ENCODE data around the gene ST6GAL1. TPM values are rescaled to one million over a fixed set of nuclear protein-coding genes. Genes with fewer than 3 reads are reported as not detected.
"Not testable (repeated sequence)": the region's sequence is repeated elsewhere in the genome, so short reads cannot be mapped to it uniquely, and the experiment has no call there.

ST6GAL1 gene
- total RNA-seq, 2 experiments from 2014 or later: 76.2 to 78.0 TPM

GRCh38 chr3:186896006-186896405 lies 34.3 kb upstream of the ST6GAL1 start:
- Mint-ChIP-seq H3K27ac (no peak overlapping the region), H3K9me3 (no peaks in the 10 kb centered on the region), H3K27me3 (ENCODE audit: low read depth) (no peaks in the 10 kb centered on the region), H3K4me3 (no peak overlapping the region), H3K4me1 (ENCODE audit: low read depth) (peaks cover 10% of the 10 kb centered on the region), H3K36me3 (ENCODE audit: low read depth) (no peaks in the 10 kb centered on the region)
- CTCF ChIA-PET: no interaction called here
- intact Hi-C loops (cut with micrococcal nuclease): no loop called here
- no peak for DNase-seq

- no peaks in the 10 kb centered on the region for H3K36me3 Mint-ChIP-seq (ENCODE audit: low read depth)
- peaks cover 15% of the 10 kb centered on the region for H3K4me1 Mint-ChIP-seq (ENCODE audit: low read depth)
- no peaks in the 10 kb centered on the region for H3K27me3 Mint-ChIP-seq (ENCODE audit: low read depth)
- intact Hi-C loops (cut with micrococcal nuclease): no loop called here
- DNase-seq: no peak
- H3K4me3 Mint-ChIP-seq: no peak overlapping the region
- no peaks in the 10 kb centered on the region for H3K9me3 Mint-ChIP-seq
- H3K27ac Mint-ChIP-seq: no peak overlapping the region
- CTCF ChIA-PET: no interaction called here
Observed at GRCh38 chr3:186896875-186897274, 33.5 kb upstream of the ST6GAL1 start.

- peaks cover 9% of the 10 kb centered on the region for H3K36me3 Mint-ChIP-seq (ENCODE audit: low read depth)
- CTCF ChIA-PET: interaction anchor here (0.6 kb wide), 1 partner anchor 839 kb away, joined by 3 read pairs; no protein-coding TSS in a partner anchor
- H3K4me3 Mint-ChIP-seq: no peak overlapping the region
- no peaks in the 10 kb centered on the region for H3K27me3 Mint-ChIP-seq (ENCODE audit: low read depth)
- H3K9me3 Mint-ChIP-seq: peaks cover 30% of the 10 kb centered on the region
- peaks cover 19% of the 10 kb centered on the region for H3K4me1 Mint-ChIP-seq (ENCODE audit: low read depth)
- H3K27ac Mint-ChIP-seq: peak overlapping the region; percentile 32
- intact Hi-C loops (cut with micrococcal nuclease): loop anchor here (1.0 kb wide), 2 partner anchors 18 to 29 kb away; partner anchors contain the start of gene ST6GAL1
- DNase-seq: peak; percentile 31
Observed at GRCh38 chr3:186901135-186901734, 29.1 kb upstream of the ST6GAL1 start.

GRCh38 chr3:186902154-186902553 lies 28.2 kb upstream of the ST6GAL1 start:
- Mint-ChIP-seq H3K4me1 (ENCODE audit: low read depth) (peaks cover 19% of the 10 kb centered on the region), H3K4me3 (no peak overlapping the region), H3K36me3 (ENCODE audit: low read depth) (peaks cover 14% of the 10 kb centered on the region), H3K27me3 (ENCODE audit: low read depth) (no peaks in the 10 kb centered on the region), H3K27ac (no peak overlapping the region), H3K9me3 (peaks cover 39% of the 10 kb centered on the region)
- intact Hi-C loops (cut with micrococcal nuclease): no loop called here
- CTCF ChIA-PET: no interaction called here
- no peak for DNase-seq

GRCh38 chr3:186902713-186903112 lies 27.6 kb upstream of the ST6GAL1 start:
- Mint-ChIP-seq H3K9me3 (peaks cover 45% of the 10 kb centered on the region), H3K27ac (no peak overlapping the region), H3K4me3 (no peak overlapping the region), H3K27me3 (ENCODE audit: low read depth) (no peaks in the 10 kb centered on the region), H3K36me3 (ENCODE audit: low read depth) (peaks cover 16% of the 10 kb centered on the region), H3K4me1 (ENCODE audit: low read depth) (peaks cover 19% of the 10 kb centered on the region)
- DNase-seq: no peak
- intact Hi-C loops (cut with micrococcal nuclease): no loop called here
- CTCF ChIA-PET: no interaction called here

- Mint-ChIP-seq H3K4me1 (ENCODE audit: low read depth) (peaks cover 25% of the 10 kb centered on the region), H3K36me3 (ENCODE audit: low read depth) (peaks cover 17% of the 10 kb centered on the region), H3K9me3 (peaks cover 48% of the 10 kb centered on the region)
- H3K27me3 Mint-ChIP-seq (ENCODE audit: low read depth); H3K27ac Mint-ChIP-seq; intact Hi-C loops (cut with micrococcal nuclease); DNase-seq; H3K4me3 Mint-ChIP-seq; CTCF ChIA-PET: not testable (repeated sequence)
Observed at GRCh38 chr3:186903676-186904075, 26.6 kb upstream of the ST6GAL1 start.

GRCh38 chr3:186907075-186907474 lies 23.3 kb upstream of the ST6GAL1 start:
- peaks cover 48% of the 10 kb centered on the region for H3K9me3 Mint-ChIP-seq
- DNase-seq; CTCF ChIA-PET; H3K4me3 Mint-ChIP-seq; H3K27me3 Mint-ChIP-seq (ENCODE audit: low read depth); intact Hi-C loops (cut with micrococcal nuclease); H3K27ac Mint-ChIP-seq: not testable (repeated sequence)
- H3K4me1 Mint-ChIP-seq (ENCODE audit: low read depth): peaks cover 20% of the 10 kb centered on the region
- peaks cover 17% of the 10 kb centered on the region for H3K36me3 Mint-ChIP-seq (ENCODE audit: low read depth)

- Mint-ChIP-seq H3K36me3 (ENCODE audit: low read depth) (peaks cover 17% of the 10 kb centered on the region), H3K4me1 (ENCODE audit: low read depth) (peaks cover 18% of the 10 kb centered on the region), H3K4me3 (peak overlapping the region; percentile 47), H3K27ac (peak overlapping the region; percentile 87), H3K9me3 (peaks cover 45% of the 10 kb centered on the region), H3K27me3 (ENCODE audit: low read depth) (no peaks in the 10 kb centered on the region)
- CTCF ChIA-PET: interaction anchor here (0.6 to 1.4 kb wide), 4 partner anchors 19 to 60 kb away, joined by 3 to 7 read pairs (median 3); no protein-coding TSS in a partner anchor
- DNase-seq: peak; percentile 85
- intact Hi-C loops (cut with micrococcal nuclease): loop anchor here (1.0 kb wide), 1 partner anchor 21 kb away; the partner anchor contains the start of gene ST6GAL1
Observed at GRCh38 chr3:186909078-186909853, 21.1 kb upstream of the ST6GAL1 start.

- intact Hi-C loops (cut with micrococcal nuclease): no loop called here
- no peak overlapping the region for H3K4me3 Mint-ChIP-seq
- H3K36me3 Mint-ChIP-seq (ENCODE audit: low read depth): no peaks in the 10 kb centered on the region
- no peaks in the 10 kb centered on the region for H3K27me3 Mint-ChIP-seq (ENCODE audit: low read depth)
- H3K4me1 Mint-ChIP-seq (ENCODE audit: low read depth): peaks cover 23% of the 10 kb centered on the region
- no peak overlapping the region for H3K27ac Mint-ChIP-seq
- CTCF ChIA-PET: interaction anchor here (0.7 to 2.0 kb wide), 3 partner anchors 66 to 229 kb away, joined by 3 to 6 read pairs (median 3); no protein-coding TSS in a partner anchor
- DNase-seq: peak; percentile 18
- peaks cover 12% of the 10 kb centered on the region for H3K9me3 Mint-ChIP-seq
Observed at GRCh38 chr3:186915806-186916796, 14.2 kb upstream of the ST6GAL1 start.

GRCh38 chr3:186917512-186918312 lies 12.6 kb upstream of the ST6GAL1 start:
- no peak overlapping the region for H3K4me3 Mint-ChIP-seq
- intact Hi-C loops (cut with micrococcal nuclease): no loop called here
- H3K9me3 Mint-ChIP-seq: peaks cover 7% of the 10 kb centered on the region
- CTCF ChIA-PET: no interaction called here
- no peak for DNase-seq
- no peak overlapping the region for H3K27ac Mint-ChIP-seq
- peaks cover 23% of the 10 kb centered on the region for H3K4me1 Mint-ChIP-seq (ENCODE audit: low read depth)
- no peaks in the 10 kb centered on the region for H3K36me3 Mint-ChIP-seq (ENCODE audit: low read depth)
- H3K27me3 Mint-ChIP-seq (ENCODE audit: low read depth): no peaks in the 10 kb centered on the region

GRCh38 chr3:186920301-186920700 lies 10.0 kb upstream of the ST6GAL1 start:
- Mint-ChIP-seq H3K9me3 (no peaks in the 10 kb centered on the region), H3K36me3 (ENCODE audit: low read depth) (no peaks in the 10 kb centered on the region), H3K27me3 (ENCODE audit: low read depth) (no peaks in the 10 kb centered on the region), H3K4me1 (ENCODE audit: low read depth) (peaks cover 19% of the 10 kb centered on the region), H3K4me3 (no peak overlapping the region), H3K27ac (no peak overlapping the region)
- no peak for DNase-seq
- intact Hi-C loops (cut with micrococcal nuclease): no loop called here
- CTCF ChIA-PET: interaction anchor here (0.6 to 0.7 kb wide), 2 partner anchors 71 to 105 kb away, joined by 3 to 4 read pairs; no protein-coding TSS in a partner anchor
